Germinal center (tissue), 1 donor: ENCODE measurements around the gene GNS.
"Not testable (repeated sequence)": the region's sequence is repeated elsewhere in the genome, so short reads cannot be mapped to it uniquely, and the experiment has no call there.

Source experiments
- DNase-seq: peaks from one replicate; pipeline ENCODE4 v3.0.0; 2012; ENCODE audit warnings: mixed read lengths, low spot score

The GNS gene

DNA sequence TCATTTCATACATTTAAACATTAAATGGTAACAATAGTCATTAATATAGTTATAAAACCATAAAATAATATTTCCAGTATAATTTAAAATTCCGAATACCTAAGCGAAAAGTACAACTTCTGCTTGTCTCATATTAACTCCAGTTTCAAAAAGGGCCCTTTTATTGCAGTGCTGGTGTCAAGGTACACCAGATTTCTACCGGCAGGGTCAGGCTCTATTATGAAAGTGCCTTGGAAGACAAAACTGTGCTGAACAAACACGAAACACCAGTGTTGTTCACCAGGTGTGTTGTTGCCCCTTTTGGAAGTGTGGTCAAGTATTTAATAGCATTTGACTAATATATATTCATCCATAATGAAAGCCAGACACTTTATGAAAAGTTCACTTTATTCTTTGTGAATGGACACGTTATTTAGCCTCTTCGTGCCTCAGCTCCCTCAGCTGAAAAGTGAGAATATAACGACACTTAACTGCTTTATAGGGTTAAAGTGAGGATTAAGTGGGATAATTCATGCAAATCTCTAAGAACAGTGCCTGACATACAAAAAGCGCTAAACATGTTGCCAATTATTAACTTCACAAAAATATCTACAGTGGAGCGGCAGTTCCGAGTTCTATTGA lies 20.3 kb upstream of the GNS start:
- no peak for DNase-seq

DNA sequence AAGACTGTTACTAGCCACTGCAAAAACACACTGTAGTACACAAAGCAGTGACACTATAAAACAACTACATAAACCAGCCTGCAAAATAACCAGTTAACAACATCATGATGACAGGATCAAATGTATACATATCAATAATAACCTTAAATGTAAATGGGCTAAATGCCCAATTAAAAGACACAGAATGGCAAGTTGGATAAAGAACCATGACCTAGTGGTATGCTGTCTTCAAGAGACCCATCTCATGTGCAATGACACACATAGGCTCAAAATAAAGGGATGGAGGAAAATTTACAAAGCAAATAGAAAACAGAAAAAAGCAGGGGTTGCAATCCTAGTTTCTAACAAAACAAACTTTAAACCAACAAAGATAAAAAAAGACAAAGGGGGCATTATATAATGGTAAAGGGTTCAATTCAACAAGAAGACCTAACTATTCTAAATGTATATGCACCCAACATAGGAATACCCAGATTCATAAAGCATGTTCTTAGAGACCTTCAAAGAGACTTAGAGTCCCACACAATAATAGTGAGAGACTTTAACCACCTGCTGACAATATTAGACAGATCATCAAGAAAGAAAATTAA lies 16.0 kb upstream of the GNS start:
- not testable (repeated sequence) for DNase-seq

DNA sequence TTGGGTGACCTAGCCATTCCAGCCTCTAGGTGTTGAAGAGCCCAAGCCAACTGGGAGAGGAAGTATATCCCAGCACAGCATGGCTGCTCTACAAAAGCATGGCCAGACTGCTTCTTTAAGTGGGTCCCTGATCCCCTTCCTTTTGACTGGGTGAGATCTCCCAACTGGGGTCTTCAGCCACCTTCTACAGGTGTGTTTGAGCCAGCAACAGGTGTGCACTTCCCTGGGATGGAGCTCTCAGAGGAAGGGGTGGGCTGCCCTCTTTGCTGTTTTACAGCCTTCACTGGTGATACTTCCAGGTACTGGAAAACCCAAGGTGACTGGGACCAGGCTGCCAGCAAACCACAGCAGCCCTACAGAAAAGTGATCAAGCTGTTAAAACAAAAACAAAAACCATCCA lies 14.2 kb upstream of the GNS start:
- DNase-seq: no peak

DNA sequence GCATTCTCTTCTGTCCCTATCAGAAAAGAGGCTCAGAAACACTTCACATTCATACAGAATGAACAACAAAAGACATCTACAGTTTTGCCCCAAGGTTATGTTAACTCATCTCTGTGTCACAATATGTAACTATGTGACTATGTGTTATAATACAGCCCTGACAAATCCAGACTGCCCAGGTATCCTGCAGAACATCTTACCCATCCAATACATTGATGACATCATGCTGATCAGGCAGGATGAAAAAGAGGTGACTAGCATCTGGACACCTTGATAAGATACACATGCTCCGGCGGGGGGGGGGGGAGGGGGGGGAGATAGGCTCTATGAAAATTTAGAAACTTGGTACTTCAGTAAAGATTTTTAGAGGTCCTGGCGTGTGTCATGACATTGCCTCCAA lies 8.3 kb upstream of the GNS start:
- no peak for DNase-seq

GRCh38 chr12:64760808-64761573 lies 1.8 kb upstream of the GNS start:
- DNase-seq: no peak

DNA sequence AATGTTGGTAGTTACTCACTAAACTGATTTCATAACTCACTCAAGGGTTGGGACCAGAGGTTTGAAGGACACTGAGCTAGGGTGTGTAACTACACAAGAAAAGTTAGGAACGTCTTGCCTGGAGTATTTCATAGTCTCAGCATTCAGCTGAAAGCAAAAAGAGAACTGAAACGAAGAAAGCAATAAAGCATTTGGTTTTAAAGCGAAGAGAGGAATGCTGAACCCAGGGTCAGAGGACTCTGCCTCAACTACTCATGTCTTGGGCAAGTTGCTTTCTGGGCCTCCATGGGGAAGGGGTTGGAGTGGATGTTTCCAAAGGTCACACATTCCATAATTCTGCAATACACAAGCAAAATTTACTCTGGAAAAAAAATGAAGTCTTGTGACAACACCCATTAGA lies 1.4 kb downstream of the GNS start:
- DNase-seq: no peak

GRCh38 chr12:64756376-64756775 lies 2.8 kb downstream of the GNS start:
- DNase-seq: no peak

GRCh38 chr12:64753427-64753826 lies 5.8 kb downstream of the GNS start:
- DNase-seq: no peak

DNA sequence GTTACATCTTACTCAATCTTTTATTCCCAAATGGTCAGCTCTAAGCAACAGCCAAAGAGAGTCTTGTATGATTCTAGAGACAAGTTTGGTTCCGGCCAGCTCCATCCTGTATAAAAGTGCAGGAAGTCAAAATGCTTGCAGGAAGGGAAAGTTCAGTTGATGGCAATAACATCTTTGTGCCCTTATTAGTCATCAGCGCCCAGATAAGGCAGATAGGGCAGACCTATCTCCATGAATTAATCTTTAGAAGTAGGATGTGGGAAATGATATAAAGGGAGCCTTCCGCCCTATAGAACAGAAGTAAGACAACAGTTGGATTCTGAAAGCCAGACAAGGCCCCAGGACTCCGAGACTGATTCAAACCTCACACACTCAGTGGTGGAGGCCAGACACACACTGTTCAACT lies 6.4 kb downstream of the GNS start:
- DNase-seq: no peak

DNA sequence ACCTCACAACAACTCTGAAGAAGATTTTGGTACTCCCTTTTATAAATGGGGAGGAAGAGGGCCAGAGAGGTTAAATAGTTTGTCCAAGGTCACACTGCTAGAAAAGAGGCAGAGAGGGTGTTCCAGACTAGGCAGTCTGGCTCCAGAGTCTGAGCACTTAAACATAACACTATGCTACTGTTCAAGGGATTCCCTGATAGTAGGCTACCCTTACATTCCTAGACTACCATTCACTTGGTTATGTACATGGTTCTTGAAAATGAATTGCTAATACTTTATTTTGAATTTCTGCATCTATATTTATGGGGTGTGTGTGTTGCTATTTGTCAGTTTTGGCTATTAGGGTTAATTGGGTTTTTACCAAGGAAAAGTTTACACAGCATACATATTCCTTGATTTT lies 7.2 kb downstream of the GNS start:
- no peak for DNase-seq

DNA sequence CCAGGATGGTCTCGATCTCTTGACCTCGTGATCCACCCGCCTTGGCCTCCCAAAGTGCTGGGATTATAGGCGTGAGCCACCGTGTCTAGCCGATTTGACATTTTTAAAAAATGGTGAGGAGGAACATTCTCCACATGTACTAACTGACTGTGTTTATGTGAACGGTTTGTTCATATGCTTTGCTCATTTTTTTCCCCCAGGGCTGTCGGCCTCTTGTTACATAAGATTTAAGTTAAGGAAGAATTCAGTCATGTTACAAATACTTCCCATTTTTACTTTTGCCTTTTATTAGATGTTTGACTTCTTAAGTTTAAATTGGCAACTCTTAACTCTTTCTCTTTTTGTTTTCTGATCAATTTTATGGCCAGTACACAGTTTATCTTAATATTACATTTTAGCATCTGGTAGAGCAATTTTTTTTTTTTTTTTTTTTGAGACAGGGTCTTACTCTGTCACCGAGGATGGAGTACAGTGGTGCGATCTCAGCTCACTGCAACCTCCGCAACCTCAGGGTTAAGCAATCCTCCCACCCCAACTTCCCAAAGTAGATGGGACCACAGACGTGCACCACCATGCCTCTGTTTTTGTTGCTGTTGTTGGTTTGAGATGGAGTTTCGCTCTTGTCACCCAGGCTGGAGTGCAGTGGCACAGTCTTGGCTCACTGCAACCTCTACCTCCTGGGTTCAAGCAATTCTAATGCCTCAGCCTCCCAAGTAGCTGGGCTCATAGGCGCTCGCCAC lies 9.6 kb downstream of the GNS start:
- no peak for DNase-seq

DNA sequence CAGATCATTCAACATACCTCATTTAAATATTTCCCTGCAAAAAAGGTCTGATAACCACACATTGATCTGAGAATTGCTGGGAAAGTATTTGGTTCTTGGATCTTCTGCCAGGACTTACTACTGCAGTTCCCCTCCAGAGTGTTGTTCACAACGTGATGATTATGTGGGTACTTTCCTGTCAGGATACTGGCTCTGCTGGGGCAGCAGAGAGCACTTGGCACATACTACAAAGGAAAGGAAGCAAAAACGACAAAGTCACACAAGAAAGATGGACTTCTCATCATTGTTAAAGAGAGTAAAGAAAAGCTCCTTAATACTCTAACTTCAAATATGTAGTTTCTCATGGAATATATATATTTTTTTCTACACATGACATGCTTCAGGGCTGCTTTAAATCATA lies 11.5 kb downstream of the GNS start:
- DNase-seq: no peak

GRCh38 chr12:64746663-64747062 lies 12.5 kb downstream of the GNS start:
- DNase-seq: no peak

GRCh38 chr12:64745980-64746379 lies 13.2 kb downstream of the GNS start:
- no peak for DNase-seq

- DNase-seq: no peak
These were observed 13.9 kb downstream of the GNS start for GRCh38 chr12:64745259-64745807.

DNA sequence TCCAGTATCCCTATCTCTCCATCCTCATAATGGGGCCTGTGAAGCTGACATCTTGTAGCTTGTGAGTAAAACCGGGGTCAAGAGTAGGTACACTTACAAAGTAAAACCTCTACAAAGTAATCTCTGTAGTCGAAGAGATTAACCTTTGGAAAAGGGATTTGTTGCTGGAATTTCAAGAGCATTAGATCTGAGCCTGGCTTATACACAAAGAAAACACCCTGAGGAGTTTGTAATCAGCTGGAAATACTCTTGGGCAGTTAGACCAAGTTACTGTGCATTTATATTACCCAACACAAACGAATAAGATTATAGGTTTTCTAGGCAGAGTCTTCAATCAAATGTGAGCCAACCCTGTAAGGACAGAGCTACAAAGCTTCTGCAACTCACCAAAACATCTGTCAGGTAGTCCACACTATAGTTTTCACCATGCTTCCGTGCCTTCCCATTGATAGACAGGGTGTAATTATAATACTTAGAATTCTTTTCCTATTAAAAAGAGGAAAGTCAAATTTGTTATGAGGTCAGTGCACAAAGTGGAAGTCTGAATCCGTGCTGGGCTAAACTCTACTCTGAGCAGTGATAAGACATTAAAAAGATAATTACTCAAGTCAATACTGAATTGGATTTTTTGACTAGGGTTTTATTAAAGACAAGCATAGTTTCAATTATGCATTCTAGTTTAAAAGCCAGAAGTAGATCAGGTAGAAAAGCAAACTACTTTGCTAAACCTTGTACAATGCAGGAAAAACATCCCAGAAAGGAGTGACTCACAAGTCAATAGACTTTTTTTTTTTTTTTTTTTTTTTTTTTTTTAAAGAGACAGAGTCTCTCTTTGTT lies 14.6 kb downstream of the GNS start:
- DNase-seq: no peak

DNA sequence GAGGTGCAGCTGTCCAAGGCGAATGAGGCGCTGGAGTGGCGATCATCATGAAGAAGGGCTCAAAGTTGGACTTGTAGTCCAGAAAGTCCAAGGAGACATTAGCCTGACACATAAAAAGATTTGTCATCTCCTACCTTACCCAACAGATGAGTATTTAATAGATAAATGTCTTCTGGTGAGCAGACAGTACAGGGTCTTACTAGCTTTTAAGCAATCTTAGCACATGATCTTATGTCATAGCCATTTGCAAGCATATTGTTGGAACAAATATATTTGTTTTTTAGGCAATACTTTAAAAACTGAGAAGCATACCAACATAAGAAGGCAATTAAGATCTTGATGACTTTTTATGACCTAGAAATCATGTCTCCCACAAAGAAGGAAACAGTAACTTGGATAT lies 16.0 kb downstream of the GNS start:
- no peak for DNase-seq

DNA sequence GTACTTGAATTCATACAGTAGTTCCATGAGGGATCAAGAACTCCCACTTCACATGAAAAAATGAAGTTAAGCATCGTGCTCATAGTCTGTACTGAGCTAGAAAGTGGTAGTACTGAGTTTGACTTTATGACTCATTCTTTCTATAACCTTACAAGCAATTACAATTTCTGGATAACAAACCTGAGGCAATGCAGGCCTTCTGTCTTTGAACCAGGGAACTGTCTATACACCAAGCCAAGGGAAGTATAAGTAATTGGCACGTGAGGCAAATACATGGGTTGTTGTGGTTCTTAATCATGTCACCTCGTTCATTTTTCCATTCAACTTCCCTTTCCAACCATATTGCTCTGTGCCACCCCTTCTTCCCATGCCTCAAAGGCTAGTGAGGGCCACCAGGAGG lies 16.8 kb downstream of the GNS start:
- DNase-seq: no peak

DNA sequence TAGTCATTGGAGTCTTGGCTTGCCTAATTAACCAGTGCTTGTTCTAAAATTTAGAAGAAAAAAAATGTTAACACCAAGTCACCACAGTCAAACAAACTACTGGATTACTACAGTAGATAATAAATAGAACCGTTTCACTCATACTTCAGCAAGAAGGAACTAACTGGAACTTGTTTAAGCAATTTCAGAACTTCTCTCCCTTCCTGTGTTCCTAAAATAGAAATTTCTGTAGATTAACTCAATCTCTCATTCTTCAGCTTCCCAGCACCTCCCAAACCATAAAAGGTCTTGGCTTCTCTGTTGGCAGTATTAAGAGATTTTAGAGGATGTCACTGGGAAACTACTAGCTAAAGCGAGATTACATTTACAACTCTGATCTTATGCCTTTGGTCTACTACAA lies 18.6 kb downstream of the GNS start:
- no peak for DNase-seq

- no peak for DNase-seq
These were observed 19.4 kb downstream of the GNS start for GRCh38 chr12:64739778-64740177.

DNA sequence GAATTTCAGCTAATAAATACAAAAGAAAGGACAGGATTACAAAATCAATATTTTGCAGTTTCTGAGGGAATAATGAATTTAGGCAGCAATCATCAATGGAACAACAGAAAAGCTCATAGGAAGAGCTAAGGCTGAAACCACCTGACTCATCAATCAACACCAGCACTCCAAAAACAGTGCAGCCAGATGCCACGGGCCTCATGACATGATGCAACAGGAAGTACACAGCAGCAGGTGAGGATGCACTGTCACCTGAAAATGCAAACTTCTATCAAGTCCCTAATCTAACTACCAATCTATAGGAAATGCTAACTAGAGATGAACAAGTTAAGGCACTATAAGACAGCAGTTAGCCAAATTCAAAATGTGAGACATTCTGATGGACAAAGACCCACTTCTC lies 21.7 kb downstream of the GNS start:
- DNase-seq: no peak

GRCh38 chr12:64736771-64737170 lies 22.4 kb downstream of the GNS start:
- no peak for DNase-seq
